Hematopoietic multipotent progenitor cell (in vitro differentiated cells): Measurements from ENCODE around the gene SUN3. TPM values are rescaled to one million over a fixed set of nuclear protein-coding genes. Genes with fewer than 3 reads are reported as not detected.
A peak's percentile ranks its signal among the peaks of the same experiment; 100 is the strongest.

ENCODE experiments used
- DNase-seq, 3 donors: peaks; one replicate each; pipeline ENCODE4 v3.0.0-alpha.2; 2011 to 2015; ENCODE audit warnings: low read depth in 2 of 3, low spot score in 2 of 3
- total RNA-seq: library from RNA; depleted of rRNA; stranded (reverse); fragments of >200 nt; gene quantifications from one replicate; pipeline ENCODE4 v1.2.3, GENCODE V29; 2012

SUN3 gene
- total RNA-seq, 1 donor = not detected

- no peak for DNase-seq
Measured at GRCh38 chr7:47979832-47980181, 49.1 kb downstream of the SUN3 start.

- DNase-seq = peak; percentile 88 to 92 (median 89)
Measured at GRCh38 chr7:47979145-47979831, 49.6 kb downstream of the SUN3 start, which contains the start of gene HUS1. Gene HUS1 (minus strand): TSS chr7:47979615. CDS start chr7:47979519, 96 bp downstream.

DNA sequence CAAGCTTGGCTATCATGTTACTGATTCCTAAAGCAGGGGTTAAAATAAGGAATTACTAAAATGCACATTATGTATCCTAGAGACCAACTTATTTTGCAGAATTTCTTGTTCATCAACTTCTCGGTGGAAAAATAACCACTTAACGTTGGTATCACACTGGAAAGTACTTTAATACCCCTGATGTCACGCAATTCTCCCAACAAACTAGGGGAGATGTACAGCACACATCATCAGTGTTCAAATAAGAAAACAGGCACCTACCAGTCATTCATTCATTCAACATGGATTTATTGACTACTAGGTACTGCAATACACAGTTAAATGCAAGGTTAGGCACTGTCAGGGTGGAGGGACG is 50.1 kb downstream of the SUN3 start:
- no peak for DNase-seq

- no peak for DNase-seq
Measured at GRCh38 chr7:47973739-47974138, 55.2 kb downstream of the SUN3 start.

- no peak for DNase-seq
Measured at GRCh38 chr7:47970761-47971160, 58.1 kb downstream of the SUN3 start.

GRCh38 chr7:47968847-47969774 is 59.8 kb downstream of the SUN3 start:
- DNase-seq = peak in 2 of 3 donors; percentile 55 to 69

GRCh38 chr7:47967708-47968107 is 61.2 kb downstream of the SUN3 start:
- no peak for DNase-seq

DNA sequence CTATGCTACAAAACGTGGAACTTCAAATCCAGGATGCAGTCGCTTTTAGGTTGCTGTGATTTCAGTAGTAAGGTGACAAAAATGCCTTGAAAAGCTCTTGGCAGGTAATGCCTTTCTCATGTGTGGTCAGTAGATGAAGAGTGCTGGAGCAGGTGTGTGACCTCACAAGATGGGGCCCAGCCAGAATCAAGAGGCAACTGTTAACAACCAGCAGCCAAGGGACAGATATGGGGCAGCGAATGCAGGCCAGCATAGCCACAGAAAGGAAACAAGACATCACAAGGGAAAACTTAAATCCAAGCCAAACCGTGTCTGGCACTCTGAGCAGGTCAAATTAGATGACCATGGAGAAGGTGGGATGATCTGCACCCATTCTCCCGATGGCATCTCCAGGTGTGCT is 61.8 kb downstream of the SUN3 start:
- no peak for DNase-seq

- DNase-seq = peak in 1 of 3 donors; percentile 41
Measured at GRCh38 chr7:47965456-47965855, 63.5 kb downstream of the SUN3 start.

DNA sequence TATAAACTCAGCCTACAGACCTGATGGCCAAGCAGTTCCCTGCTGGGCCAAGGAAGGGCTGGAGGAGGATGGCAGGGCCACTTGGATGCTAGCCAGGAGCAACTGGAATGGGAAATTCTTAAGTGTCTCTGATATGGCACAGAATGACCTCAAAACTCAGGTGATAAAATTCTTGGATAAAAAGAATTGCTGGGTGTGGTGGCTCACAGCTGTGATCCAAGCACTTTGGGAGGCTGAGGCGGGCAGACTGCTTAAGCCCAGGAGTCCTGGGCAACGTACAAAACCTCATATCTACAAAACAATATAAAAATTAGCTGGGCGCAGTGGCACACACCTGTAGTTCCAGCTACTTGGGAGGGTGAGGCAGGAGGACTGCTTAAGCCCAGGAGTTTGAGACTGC is 66.6 kb downstream of the SUN3 start:
- no peak for DNase-seq

- DNase-seq = no peak
Measured at GRCh38 chr7:47957156-47957555, 71.8 kb downstream of the SUN3 start.

DNA sequence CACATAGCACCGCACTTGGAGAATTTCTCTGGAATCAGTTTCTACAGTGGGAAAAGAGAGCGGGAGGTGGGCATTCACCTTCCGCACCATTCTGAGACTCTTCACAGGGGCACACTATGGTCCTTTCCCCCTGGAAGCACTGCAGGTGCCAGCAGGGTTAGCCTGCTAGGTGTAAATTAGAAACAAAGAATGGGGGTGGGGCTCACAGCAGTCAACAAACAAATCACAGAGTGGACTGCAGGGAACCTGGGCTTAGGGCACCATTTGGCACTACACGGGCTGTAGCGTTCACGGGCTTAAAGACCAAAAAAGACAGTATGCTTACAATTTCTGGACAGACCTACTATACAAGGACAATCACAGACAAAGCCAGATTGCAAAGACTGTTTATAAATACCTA is 72.7 kb downstream of the SUN3 start:
- no peak for DNase-seq

DNA sequence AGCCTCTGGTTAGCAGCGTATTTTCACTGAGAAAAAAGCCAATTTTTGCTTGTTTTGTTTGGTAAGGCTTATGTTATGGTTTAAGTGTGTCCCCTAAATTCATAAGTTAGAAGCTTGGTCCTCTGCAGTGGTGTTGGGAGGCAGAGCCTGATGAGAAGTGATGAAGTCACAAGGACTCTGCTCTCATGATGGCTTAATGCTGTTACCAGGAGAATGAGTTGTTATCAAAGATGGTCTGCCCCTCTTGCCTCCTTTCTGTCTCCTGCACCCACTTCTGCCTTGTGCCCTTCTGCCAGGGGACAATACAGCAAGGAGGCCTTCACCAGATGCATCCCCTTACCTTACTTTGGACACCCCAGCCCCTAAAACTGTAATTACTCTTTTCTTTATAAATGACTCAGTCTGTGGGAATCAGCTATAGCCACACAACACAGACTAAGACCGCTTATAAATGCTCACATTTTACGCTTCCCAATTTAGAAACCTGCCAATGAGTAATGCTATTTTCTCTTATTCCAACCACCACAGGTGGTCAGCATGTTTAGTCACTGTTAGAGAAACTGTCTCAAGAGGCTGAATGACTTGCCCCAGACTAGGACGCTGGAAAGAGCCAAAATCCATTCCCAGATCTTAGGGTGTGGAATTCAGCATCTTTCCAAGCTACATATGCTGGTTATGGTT is 74.5 kb downstream of the SUN3 start:
- DNase-seq = no peak

- DNase-seq = no peak
Measured at GRCh38 chr7:47953822-47954221, 75.1 kb downstream of the SUN3 start.

- DNase-seq = no peak
Measured at GRCh38 chr7:47952224-47952623, 76.7 kb downstream of the SUN3 start.

DNA sequence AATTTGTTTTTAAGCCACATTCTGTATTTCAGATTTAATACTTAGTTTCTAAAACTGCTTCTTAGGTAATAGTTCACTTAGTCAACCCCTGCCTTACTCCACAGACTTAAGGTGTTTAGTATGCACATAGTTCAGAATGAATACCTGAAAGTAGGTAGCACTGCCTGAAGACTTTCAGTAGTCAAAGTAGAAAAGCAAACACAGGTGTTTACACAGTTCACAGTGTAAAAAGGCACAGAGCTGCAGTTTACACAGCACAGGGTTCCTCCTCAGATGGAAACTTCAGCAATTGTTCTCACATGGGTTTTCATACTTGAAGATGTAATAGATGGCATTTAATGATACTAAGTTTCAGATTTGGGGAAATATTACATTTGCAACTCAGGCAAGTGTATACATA is 77.5 kb downstream of the SUN3 start:
- DNase-seq = no peak

DNA sequence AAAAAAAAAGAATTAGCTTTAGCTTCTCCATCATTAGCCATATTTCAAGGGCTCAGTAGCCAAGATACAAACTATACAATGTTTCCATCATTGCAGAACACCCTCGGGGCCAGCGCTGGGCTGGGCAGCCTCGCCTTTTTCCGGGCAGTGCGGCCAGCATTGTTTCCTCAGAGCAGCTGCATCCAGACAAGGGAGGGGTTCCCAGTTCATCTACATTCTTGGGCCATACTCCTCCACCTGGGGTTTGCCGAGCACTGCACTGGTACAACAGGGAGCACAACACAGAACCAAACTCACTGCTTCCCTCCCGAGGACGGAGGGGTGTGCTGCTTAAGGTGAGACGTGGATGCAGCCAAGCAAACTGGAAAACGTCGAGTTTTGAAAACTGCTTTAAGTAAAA is 78.2 kb downstream of the SUN3 start:
- no peak for DNase-seq

GRCh38 chr7:47949703-47950102 is 79.2 kb downstream of the SUN3 start:
- no peak for DNase-seq

GRCh38 chr7:47948141-47948790 is 80.6 kb downstream of the SUN3 start, which contains the start of gene PKD1L1:
Gene PKD1L1 (minus strand): TSS chr7:47948466. CDS start chr7:47948440, 26 bp downstream.
- DNase-seq = no peak

GRCh38 chr7:47947355-47947749 is 81.6 kb downstream of the SUN3 start:
- no peak for DNase-seq
